Effector CD8-positive, alpha-beta T cell (primary cell): ENCODE results near the gene FMNL2.

Source experiments
- DNase-seq: peaks from one replicate; lab custom pipeline; 2025; lab: John Stamatoyannopoulos, UW

Gene FMNL2

GRCh38 chr2:152402780-152403759 lies 68.1 kb downstream of the FMNL2 start:
- no peak for DNase-seq

- DNase-seq, result no peak
These were observed 70.5 kb downstream of the FMNL2 start for GRCh38 chr2:152405206-152406118.

DNA sequence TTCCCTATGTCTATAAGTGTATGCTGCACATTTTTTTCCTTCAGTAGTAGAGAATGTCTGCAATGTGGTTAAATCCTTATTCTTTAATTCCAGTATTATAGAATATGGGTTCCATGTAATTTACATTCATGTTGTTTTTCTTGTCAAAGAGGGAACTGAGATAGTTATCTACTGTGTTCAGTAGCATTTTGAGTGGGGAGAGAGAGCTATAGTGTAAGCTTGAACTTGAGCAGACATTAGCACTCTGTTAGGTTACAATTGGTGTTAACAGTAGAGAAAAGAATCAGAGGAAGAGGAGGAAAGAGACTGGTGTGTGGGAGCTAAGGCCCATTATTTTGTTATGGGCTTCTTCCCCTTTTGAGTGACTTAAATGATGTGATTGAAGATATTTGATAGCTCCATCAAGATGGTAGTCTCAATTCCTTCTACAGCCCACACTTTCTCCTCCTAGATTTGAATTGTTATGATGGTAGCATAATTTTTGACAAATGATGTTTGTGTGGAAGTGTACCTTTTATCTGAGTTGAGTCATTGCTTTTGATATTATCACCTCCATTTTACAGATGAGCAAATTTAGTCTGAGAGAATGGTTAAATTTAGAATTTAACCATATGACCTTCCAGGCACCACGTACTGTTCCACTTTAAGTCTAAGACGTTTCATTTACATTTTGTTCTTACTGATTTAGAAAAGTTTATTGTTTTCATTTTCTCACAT lies 71.3 kb downstream of the FMNL2 start:
- DNase-seq, result no peak

DNA sequence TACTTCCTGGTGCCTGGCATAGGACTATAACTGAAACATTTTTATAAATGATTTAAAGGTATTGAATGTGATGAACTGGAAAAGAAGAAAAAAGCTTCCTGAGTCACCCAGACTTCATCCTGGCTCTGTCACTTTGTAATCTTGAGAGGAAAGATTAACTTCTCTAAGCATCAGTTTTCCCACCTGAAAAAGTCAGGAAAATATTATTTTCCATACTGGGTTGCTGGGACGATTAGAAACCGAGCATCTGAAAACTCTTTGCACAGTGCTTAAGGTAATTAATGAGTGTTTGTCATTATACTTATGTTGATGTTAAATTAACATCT lies 71.8 kb downstream of the FMNL2 start:
- DNase-seq, result no peak

DNA sequence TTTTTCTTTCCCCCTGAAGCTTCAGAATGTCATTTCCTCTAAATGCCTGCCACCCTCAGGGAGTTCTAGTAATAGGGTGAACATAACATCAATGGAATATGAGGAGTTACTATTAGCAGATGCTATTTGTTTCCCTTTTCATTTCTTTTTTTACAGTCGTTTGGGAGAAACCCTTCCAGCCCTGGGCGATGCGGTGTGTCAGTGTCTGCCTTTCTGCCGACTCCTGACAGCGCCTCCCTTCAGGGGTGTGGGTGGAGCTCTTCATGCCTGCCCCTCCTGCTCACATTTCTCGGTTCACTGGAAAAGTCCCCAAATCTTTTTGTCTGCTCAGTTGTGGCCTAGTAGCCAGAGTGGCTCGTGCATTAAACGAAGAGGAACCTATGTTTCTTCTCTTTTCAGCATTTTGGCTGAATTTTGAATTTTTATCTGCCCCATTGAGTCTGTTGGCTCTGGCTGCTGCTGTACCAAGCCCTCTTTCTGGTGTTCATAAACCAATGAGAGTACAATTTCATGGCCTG lies 72.3 kb downstream of the FMNL2 start:
- DNase-seq, result no peak

- no peak for DNase-seq
These were observed 72.8 kb downstream of the FMNL2 start for GRCh38 chr2:152407806-152408205.

- DNase-seq, result no peak
These were observed 73.3 kb downstream of the FMNL2 start for GRCh38 chr2:152408254-152408653.

DNA sequence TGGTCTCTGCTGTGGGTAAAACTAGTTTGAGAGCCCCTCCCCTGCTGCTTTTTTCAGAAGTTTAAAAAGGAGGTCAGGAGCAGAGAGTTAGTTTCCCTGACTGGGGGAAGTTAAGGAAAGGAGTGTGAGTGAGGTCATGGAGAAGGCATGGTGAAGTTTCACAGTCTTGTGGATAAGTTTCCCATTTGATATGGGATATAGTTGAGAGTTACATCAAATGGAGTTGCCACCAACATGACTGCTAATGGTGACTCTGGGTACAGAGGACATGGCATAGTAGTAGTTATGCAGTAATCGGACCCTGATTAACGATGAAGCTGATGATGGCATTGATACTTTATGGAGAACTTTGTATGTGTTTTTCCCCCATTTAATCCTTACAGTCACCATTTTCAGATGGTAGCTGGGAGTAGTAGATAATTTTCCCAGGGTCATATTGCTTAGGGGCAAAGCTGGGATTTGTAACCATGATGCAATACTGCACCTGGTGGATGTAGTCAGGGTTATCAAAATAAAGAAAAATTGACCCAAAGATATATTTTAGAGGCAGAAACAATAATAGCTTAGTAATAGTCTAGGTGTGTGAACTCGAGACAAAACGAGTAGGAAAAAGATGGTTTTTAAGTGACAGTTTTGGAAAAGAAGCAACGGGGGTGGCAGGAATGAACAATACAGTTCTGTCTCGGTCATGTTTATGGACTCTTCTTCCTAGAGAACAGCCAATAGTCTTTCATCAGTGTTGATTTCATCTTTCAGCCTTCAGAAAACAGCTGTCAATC lies 74.6 kb downstream of the FMNL2 start:
- DNase-seq, result no peak

- no peak for DNase-seq
These were observed 75.2 kb downstream of the FMNL2 start for GRCh38 chr2:152410165-152410597.

GRCh38 chr2:152411154-152411553 lies 76.2 kb downstream of the FMNL2 start:
- no peak for DNase-seq

DNA sequence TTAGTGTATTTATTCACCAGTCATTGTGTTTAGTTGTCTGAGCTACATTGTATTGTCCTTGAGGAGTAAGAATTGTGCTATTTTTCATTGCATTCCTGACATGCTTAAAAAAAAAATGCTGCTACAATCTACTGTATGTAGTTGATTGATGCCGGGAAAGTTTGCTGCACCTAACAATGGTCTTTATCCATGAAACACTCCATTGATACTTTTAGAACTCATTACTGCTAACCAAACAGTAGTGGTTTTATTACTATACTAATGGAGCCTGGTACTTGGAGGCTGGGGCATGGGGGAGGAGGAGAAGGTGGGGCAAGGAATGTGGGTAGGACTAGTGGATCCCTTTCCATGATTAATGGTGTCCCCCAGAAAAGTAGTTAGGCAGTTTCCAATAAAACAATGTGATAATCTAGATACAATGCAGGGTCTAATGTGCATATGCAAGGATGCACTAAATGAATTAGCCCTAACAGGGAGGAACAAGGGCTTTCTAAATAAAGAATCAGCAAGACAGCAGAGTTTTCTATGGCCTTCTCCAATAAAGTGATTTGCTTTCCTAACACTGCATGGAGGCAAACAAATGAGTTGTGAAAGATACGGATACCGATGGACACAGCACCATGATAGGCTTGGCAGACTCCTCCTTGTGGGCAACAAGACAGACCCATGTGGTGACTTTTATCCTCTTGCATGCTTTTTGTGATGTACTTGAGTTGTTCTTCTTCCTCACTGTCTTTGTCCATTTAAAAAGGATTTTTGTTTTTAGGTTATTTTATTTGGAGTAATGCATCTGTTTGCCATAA lies 78.5 kb downstream of the FMNL2 start:
- no peak for DNase-seq

DNA sequence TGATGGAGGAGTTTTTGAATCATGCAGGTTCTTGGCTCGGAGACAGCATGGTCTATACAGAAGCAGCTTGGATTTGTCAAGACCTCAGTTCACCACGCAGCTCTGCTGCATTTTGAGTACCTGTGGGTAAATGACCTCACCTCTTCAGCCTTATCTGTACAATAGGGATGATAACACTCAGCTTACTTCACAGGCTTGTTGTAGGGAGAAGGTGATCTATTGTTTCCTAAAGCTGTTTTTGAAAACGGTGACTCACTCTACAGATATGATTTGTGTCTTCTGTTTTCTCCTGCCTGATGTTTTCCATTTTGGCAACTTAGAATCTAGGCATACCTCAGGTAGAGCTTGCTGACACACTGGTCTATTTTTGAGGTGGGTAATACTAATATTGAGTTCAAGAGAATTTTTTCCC lies 80.3 kb downstream of the FMNL2 start:
- no peak for DNase-seq

- DNase-seq, result no peak
These were observed 80.8 kb downstream of the FMNL2 start for GRCh38 chr2:152415796-152416195.

DNA sequence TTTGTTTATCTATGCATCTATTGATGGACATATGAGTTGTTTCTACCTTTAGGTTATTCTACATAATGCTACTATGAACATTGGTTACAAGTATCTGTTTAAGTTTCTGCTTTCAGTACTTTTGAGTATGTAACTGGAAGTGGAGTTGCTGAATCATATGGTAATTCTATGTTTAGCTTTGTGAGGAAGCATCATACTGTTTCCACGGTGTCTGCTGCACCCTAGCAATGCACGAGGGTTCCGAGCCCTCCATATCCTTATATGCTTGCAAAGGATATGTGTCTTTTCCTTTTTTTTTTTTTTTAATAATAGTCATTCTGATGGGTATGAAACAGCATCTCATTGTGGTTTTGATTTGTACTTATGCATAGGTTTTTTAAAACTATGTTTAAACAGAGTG lies 83.7 kb downstream of the FMNL2 start:
- no peak for DNase-seq

DNA sequence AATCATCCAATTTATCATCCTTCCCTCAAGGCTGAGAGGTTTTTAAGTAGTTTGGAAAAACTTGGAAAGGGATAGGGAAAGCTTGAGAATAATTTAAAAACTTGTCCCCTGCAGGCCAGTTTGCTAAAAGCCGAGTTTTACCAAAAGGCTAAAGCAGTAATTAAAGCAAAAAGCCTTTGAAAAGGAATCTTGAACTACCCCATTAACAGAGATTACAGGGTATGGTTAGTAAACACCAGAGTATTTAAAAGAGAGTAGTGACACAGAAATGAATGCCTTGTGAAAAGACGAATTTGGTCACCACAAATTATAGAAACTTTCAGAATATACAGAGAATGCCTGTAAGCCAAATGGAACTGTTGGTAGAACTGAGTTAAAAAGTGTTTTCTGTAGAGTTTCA lies 85.0 kb downstream of the FMNL2 start:
- no peak for DNase-seq

GRCh38 chr2:152420363-152420762 lies 85.4 kb downstream of the FMNL2 start:
- no peak for DNase-seq

DNA sequence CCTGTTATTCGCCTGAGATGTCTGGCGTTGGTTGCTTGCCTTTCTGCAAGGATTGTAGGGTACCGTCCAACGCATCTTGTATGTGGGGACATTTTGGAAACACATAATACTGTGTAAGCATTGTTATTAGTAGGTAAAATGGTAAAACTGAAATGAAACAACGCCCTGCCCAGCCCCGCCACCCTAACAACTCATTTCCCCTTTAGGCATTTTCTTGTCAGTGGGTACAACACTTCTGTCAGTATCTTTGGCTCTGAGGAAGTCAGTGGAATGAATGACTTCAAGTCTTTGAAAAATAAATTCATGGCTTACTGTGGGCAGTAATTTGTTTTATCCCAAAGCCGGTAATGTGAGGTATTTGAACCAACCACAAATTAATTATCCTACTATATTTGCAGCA lies 86.0 kb downstream of the FMNL2 start:
- DNase-seq, result no peak

DNA sequence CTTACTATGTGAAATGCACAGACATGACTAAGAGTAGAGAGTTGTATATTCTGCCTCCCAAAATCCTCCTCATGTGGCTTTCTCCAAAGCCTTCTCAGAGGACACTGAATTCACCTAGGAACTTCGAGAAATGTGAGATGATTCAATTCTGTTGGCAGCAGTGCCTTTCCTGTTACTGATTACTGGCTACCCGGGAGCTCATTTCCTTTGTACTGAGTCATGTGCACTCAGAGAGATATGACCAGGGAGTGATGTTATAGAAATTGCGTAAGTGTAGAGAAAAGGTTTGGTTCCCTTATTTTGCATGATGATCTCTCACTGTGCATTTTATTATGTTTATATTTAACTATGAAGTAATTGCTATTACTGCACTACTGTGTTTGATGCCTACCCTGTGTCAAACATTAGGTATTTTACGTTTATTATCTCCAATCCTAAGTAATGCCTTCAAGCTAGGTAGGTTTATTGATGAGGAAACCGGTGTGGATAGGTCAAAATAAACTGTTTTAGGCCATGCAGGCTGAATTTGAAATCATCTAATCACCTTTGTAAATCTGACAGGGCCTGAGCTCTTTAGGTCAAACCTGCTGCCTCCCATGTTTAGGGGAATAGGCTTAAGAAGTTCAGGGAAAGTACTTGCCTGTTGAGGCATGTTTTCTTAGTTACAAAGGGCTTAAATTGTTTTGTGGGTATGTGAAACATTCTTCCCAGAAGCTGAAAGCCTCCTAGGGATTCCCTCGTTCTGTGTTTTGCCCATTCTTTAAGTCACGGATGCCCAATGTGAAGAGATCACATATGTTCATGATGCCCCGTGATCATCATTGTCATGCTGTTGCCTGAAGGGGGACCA lies 86.8 kb downstream of the FMNL2 start:
- DNase-seq, result no peak

DNA sequence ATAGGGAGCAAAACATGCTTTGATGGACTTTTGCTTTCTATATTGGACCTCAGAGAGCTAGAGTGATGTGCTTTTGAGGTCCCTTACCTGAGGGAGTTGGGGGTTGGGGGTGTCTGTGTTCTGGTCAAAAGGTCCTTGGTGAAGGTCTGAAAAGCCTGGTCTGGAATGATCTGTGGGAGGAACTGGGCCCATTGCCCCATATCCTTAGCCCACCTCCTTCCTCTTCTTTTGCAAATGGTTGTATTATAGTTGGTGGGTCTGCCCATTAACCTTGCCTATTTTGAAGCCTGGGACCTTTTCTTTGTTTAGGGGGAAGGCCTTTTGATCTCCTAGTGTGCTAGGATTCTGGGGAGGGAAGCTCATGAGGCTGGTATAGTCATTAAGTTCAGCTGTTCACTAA lies 88.7 kb downstream of the FMNL2 start:
- DNase-seq, result no peak
